NCI-H146 (cell line): ENCODE data around the gene SLCO3A1.
A peak's percentile ranks its signal among the peaks of the same experiment; 100 is the strongest.
"Not testable (repeated sequence)": the region's sequence is repeated elsewhere in the genome, so short reads cannot be mapped to it uniquely, and the experiment has no call there.

ENCODE experiments used
- DNase-seq: peaks from one replicate; lab custom pipeline; 2025; lab: John Stamatoyannopoulos, UW

Gene SLCO3A1

DNA sequence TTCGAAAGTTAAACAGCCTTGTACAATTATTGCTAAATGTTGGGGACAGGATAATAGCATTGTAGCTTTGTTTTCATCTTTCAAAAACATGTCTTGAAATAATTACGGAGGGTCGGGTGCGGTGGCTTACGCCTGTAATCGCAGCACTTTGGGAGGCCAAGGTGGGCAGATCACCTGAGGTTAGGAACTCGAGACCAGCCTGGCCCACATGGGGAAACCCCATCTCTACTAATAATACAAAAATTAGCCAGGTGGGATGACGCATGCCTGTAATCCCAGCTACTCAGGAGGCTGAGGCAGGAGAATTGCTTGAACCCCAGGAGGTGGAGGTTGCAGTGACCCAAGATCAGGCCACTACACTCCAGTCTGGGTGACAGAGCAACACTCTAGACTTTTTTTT, 216.7 kb downstream of the SLCO3A1 start:
- not testable (repeated sequence) for DNase-seq

DNA sequence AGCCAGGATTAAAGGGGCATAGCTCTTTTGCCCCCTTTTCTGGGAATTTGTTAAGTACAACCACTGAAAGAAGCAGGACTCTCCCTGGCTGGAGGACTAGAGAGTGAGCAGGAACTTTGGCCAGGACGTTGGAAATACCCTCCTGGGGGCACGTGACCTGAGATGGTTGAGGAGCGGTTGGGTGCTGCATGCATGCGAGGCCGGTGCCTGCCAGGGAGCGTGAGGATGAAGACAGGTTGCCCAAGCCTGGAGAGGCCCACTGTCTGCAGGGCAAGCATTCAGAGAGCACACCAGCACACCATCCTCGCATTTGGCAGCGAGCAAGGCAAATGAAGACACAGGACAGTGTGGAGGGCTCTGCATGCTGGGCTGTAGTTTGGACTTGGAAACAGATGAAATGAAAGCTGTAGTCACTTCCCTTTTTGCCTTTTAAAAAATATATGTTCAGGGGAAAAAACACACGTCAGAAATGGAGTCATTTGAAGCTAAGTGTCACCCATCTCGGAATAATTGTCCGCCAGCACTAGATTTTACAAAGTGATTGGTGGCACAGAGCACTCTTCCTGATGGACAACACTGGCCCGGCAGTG, 217.6 kb downstream of the SLCO3A1 start:
- DNase-seq: no peak

DNA sequence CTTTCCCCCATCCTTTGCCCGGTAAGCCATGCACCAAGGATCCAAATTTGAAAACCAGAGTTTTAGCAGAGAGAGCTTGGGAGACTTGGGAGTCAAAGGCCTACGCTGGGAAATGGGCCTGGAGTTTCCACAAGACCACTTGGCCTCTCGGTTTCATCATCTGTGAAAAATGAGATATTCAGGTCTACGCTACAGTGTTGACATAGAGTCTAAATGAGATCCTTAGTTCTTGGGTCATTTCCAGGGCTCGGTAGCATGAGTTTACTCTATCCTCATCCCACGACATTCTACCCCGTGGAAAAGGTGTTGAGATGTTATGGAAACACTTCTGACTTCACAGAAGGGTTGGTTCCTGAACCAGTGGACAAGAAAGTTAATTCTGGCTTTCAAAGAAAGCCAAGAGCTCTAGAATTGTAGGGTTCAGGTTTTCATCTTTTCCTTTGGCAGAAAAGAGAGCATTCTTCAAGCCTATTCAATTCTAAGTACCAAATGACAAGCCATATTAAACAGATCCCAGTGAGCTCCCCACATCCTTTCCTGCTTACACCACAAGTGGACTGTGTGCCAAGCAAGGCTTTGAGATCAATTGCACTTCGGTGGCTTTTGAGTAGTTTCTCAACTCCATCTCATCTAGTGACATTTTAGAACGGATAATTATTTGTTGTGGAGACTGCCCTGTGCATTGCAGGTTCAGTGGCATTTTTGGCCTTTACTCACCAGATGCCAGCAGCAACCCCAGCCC, 219.7 kb downstream of the SLCO3A1 start:
- DNase-seq: no peak

DNA sequence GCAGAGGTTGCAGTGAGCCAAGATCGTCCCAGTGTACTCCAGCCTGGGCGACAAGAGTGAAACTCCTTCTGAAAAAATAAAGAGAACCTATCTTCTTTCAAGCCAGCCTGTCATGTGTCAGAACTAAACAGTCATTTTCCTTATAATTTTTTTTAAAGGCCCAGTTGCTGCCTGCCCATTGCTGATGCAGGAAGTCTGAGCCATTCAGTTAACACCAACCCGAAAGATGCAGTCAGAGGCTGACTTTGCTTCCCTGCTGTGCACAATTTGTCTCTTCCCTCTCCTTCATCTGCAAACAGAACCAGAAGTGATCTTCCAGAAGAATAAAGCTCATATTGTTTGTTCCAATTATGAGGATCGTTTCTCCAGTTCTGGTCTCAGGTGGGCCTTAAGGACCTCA, 220.6 kb downstream of the SLCO3A1 start:
- peak; percentile 22 for DNase-seq

DNA sequence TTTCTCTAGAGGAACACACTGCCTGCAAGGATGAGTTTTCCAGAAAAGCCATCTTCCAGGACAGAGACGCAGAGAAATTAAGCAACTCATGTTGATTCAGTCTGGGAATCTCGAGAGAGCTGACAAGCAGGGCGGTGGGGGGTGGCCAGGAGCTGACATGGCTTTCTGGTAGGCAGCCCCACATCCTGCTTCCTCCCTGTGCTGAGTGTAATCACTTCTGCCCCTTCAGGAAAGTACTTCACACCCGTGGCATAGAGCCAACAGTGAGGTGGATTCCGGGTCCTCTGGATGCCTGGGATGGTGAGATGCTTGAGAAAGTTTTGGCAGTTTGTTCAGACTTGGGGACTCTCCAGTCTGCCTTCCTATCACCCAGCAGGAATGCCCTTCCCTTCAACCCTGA, 221.1 kb downstream of the SLCO3A1 start:
- DNase-seq: no peak

DNA sequence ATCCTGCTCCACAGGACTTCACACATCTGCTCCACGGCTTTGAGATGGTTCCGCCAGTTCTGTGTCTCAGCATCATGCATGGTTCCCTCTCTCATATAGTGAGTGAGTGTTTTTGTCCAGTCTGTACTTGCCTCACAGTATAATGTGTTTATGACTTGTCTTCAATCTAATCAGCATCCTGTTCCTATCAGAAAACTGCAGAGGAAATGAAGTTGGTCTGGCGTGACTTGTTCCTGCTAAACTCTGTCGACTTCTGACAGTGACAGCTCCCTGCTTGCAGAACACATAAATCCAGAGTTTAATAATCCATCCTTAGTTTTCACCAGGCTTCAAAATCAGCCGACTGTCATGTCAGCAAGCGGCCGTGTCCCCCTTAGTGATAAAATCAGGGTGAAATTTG, 222.3 kb downstream of the SLCO3A1 start:
- DNase-seq: no peak

DNA sequence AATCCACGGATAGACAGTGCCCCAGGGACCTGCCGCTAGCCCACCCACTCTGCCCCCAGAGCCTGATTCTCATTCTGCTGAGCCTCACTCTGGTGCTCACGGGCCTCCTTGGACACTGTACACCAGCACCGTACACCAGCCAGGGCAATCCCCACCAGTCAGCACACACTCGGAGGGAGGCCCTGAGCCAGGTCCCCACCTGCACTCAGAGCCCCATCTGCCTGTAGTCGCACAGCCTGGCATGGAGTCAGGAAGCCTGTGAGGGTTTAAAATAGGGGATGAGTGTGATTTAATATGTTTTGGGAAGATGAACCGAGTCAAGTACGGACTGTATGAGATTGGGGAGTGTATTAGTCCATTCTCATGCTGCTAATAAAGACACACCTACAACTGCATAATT, 223.0 kb downstream of the SLCO3A1 start:
- DNase-seq: no peak

DNA sequence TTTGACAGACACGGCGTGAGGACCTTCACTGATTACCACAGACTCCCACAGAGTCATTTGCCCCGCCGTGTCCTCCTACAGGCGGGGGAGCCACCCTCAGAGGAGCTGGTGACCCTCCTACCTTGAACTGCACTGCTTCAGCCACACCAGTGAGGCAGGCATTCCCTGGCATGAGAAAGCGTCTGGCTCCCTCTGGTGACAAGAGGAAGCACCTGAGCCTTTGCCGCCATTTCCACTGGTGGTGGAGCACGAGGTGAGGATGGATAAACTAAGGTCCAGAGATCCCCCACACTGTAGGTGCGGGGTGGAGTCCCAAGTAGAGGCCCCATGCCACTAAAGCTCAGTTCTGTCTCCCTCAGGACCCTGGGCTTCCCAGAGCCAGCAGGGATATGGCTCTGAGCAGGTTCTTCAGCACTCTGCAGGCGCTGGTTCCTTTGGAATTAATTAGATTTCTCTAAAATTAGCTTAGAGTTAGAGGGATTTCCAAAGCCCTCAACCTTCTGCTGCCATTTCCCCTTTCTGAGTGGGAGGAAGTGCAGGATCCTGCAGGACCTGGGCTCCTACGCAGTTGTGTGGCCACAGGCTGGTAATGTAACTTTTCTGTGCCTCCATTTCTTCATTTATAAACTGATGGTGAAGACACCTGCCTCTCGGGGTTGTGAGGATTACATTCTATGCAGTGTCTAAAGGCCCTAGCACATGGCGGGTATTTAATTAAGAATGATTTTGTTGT, 224.0 kb downstream of the SLCO3A1 start:
- peak; percentile 32 for DNase-seq

DNA sequence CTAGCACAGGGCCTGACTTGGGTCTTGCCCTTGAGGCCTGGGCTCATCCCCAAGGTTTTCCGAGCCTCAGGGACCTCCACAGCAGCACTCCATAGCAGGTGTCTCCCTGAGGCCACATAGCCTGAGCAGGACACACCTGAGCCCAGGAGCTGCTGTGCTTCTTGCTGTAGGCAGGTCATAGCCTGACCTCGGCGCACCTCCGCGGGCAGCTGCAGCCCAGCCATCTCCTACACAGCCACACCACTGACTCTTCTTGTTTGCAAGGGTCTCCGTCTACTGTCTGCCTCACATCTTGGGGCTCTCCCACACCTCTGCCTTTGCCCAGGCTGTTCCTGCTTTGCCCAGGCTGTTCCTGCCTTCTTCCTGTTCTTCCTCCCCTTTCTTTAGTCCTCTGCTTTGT, 224.8 kb downstream of the SLCO3A1 start:
- DNase-seq: no peak

DNA sequence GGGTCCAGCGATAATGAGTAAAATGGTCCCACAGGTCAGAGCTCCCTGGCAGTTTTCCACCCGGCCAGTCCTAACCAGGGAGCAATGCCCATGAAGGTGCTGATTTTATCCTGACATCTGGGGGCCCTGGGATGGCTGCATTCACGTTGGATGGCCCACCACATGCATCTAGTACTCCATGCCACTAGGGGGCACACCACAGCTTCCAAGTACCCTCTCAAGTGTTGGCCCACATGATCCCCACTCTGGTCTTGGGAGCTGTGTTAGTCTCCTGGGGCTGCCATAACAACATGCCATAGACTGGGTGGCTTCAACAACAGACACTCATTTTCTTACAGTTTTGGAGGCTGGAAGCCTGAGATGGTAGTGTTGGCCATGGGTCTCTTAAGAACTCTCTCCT, 225.5 kb downstream of the SLCO3A1 start:
- DNase-seq: peak; percentile 8

DNA sequence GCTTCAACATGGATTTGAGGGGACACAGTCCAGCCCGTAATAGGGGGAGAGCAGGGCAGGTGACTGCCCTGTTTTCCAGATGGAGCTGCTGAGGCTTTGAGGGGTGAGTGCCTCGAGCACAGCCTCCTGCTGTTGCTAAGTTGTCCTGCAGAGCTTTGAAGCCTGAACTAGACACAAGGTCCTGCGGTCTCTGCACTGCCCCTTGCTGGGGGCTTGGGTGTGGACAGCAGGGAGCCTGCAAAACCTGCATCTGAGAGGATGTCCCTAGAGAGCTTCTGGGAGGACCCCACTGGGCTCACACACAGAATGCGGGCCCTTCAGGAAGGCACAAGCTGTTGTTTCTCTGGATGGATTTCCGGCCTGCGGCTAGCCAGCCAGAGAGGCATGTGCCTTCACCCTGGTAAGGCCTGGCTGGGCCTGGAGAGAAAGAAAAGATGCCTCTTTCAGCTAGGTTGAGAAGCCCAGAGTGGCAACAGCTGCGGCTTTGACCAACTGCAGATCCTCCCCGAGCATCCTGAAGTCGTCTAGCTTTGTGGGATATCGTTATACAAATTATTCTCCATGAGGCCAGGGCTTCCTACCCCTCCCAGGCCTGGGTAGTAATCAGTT, 226.2 kb downstream of the SLCO3A1 start:
- DNase-seq: no peak

DNA sequence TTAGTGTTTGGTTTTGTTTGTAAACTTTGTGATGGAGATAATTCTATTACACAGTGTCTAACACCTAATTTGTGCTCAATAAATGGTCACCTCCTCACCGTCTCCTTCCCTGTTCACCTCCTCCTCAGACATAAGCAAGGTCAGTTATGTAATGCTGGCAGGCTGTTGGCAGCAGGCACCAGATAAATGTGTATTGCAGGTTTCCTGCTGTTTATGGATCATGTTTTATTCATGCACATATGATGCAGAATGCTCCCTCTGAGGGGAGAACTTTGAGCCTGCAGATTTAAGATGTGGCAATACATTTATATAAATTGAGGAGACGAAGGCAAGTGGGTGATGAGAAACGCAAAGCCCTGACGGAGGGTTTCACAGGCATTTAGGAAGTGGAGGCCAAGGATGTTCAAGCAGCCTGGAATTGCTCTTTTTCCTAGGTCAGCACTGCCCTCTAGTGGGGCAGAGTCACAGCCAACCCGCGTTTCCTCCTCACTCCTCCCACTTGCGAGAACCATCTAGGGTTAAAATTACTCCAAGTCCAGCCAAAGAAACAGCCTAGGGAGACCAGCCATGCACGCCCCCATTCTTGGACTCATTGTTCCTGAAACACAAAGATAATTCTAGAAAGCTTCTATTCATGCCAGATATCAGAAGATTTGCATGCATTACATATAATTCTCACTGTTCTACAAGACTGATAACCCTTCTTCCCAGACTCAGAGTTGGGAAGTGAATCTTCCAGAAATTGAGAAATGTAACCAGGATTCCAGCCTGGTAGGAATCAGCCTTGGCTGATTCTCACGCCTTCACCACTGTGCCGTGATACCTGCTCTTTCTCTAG, 228.7 kb downstream of the SLCO3A1 start:
- DNase-seq: peak; percentile 36

DNA sequence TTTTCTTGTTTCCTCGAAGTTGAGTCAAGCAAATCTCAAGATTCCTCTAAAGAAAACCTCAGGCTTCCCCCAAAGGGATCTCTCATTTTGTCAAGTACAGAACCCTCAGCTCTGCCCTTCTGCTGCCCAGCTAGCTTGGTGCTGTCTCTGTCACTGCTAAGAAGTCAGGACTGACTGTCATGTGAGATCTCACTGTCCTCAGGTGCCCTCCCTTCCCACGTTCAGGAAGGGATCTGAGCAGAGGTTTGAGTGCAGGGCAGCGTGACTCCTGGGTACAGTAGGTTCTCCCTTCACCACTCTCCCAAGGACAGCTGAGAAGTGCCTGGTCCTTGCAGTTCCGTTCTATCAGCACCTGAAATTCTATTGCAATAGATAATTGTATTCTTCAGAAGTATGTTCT, 229.7 kb downstream of the SLCO3A1 start:
- no peak for DNase-seq

DNA sequence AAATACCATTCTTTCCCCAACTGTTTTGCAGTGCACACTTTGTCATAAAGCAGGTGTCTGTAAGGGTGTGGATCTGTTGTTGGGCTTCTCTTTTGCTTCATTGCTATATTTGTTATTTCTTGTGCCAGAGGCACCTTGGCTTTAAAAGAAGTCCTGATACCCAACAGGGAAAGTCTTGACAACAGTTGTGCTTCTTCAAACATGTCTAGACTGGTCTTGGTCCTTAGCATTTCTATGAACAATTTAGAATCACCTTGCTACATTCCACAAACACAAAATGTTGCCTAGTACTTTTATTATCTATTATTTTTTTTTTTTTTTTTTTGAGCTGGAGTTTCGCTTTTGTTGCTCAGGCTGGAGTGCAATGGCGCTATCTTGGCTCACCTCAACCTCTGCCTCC, 233.7 kb downstream of the SLCO3A1 start:
- DNase-seq: no peak

DNA sequence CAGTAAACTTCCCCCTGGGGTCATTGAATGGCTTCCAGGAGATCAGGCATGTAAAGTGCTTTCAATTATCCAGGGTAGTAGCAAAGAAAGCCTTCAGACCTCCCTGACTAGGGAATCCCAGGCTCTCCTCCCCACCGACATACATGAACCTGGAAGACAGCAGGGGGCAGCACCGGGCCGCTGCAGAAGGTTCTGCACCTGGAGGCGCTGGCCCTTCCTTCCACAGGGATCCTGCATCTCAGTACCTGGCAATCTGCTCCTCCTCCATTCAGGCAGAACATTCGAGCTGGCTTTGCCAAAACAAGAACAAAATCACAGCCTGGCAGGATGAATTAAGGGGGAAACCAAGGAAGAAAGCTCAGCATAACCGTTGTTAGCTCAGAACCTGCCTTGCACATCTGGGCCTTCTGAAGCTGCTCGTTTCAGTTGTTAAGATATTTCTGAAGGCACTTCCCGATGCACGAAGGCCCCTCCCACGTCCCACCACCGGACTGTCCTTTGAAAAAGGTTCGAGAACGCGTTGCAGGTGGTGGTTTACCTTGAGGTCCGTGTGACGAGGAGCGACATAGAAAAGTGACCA, 237.7 kb downstream of the SLCO3A1 start:
- DNase-seq: peak; percentile 55

DNA sequence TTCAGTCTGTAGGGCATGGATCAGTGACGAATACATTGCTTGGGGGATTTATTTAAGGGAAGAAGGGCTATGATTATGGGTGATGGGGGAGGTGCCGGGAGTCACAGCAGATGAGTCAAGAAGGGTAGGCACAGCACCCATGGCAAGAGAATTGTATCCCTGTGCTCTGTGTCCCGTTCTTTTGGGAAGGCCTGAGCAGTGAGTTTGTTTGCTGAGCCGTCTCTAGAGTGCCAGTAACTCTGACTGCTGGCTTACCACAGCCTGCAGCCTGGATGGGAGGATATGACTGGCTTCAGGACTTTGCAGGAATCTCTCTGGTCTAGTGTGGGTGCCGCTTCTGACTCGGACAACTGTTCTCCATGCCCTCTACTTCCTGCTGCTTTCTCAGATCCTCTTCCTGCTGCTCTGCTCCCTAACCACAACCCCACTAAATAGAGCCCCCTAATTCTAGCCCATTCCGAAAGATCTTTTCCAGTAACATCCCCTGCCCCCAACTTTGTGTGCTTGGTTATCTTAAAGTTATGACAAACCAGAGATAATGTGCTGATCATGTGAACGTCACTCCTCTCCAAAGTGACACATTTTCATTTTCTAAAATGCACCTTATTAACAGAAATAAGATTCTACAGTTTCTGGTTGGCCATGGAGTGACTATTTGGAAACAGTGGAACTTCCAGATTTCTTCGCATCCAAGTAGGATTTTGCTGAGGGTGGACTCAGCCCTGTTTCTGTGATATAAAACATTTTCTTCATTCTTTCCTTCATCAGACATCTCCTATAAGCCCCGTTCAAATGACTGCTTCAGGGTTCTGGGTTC, 239.0 kb downstream of the SLCO3A1 start:
- DNase-seq: no peak

DNA sequence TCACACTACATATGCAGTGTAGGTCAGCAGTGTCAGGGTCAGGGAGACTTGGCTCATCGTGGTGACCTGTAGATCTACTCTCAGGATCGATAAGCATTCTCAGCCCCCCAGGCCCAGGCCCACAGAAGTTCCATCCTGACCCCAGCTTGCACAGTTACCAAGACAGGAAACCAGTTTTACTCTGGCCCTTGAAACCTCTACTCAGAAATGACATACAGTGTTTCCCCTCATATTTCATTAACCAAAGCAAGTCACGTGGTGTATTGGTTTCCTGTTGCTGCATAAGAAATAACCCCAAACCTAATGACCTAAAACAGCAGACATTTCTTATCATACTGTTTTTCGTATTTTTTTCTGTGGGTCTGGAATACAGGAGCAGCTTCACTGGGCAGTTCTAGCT, 242.2 kb downstream of the SLCO3A1 start:
- DNase-seq: no peak

DNA sequence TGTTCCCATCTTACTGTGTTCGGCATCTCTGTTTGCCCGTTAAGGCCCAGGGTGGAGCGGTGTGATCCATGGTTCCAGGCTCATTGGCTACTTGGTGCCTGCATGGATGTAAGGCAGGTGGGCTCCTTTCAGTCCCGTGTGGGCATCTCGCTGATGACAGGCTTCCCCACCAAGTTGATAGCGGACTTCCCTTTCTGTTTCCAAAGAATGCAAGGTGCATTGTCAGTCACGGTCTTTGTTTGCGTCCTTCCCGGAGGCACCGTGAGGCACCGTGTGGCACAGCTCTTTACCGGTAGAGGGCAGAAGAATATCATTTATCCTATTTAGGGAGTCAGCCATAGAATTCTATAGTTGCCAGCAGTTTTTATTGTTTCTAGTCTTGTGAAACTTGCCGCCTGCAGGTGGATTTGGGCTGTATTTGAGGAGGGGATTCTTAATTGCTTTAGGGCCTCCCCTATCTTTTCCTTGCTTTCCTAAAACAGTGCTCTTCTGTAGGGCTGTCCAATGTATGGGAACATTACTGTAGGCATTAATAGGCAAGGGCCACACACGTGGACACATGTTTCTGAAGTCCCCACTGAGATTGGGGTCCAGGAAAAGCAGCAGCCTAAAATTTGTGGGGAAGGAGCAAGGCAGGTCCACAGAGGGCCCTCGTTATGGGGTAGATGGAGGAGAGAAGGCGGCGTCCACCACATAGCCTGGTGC, 244.1 kb downstream of the SLCO3A1 start:
- peak; percentile 26 for DNase-seq

DNA sequence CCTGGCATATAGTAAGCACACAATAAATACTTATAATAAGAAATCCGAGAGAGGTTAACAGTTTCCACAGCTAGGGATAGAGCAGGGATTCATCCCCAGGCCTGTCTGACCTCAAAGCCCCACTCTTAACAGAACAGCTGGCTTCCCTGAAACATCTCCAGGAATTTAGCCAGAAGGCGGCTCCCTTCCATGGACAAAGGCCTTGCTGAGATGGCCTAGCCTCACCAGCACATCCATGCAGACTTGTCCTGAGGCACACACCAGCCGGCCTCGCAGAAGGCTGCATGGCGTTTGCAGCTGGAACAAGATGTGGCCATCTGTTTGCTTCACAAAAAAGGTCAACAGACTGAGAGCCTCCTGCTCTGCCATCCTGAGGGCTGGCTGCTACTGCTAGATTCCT, 245.4 kb downstream of the SLCO3A1 start:
- DNase-seq: no peak

DNA sequence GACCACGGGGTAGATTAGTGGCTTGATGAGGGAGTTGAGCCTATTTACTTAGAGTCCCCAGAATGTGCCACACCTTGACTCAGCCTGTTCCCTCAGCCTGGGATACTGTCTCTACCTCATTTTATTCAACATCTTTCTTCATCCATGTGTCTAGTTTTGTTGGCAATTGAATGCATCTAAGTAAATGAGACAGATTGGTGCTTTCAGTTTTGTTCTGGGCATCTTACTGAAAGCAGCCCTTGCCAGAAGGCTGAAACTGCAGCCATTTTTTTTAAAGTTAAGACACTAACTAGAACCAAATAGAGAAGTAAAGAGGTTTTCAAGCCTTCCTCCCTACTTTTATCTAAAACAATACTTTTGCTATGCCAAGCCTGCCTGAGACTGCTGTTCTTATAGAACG, 246.8 kb downstream of the SLCO3A1 start:
- DNase-seq: no peak
